ES-I3 (cell line): Measurements from ENCODE around the gene F12.
"Not testable (repeated sequence)": the region's sequence is repeated elsewhere in the genome, so short reads cannot be mapped to it uniquely, and the experiment has no call there.

Source experiments
- H3K36me3 ChIP-seq: 2 replicates; pipeline ENCODE4 v1.6.1; 2013; ENCODE audit warnings: mild to moderate bottlenecking, low read length, control low read depth, moderate library complexity; ENCODE audit not compliant: insufficient read depth
- H3K4me1 ChIP-seq: 2 replicates; pipeline ENCODE4 v1.6.1; 2013; ENCODE audit warnings: mild to moderate bottlenecking, control low read depth, low read length; ENCODE audit not compliant: insufficient read depth
- H3K9ac ChIP-seq: 2 replicates; pipeline ENCODE4 v1.6.1; 2013; ENCODE audit warnings: low read depth, mild to moderate bottlenecking, low read length, moderate library complexity
- H3K9me3 ChIP-seq: 2 replicates; pipeline ENCODE4 v1.6.1; 2013; ENCODE audit warnings: mild to moderate bottlenecking, low read length, moderate library complexity; ENCODE audit not compliant: control insufficient read depth, insufficient read depth

Gene F12

DNA sequence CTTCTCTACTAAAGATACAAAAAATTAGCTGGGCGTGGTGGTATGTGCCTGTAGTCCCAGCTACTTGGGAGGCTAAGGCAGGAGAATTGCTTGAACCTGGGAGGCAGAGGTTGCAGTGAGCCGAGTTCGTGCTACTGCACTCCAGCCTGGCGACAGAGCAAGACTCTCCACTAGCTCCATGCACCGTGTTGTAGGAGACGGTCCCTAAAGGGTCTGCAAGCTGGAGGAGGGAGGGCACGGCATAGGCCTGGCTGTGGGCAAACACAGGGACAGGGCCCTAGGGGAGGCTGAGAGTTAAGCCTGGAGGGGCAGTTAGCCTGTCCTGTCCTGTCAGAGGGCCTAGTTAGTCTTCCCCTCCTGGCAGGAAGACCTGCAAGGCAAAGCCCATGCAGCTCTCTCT lies 48.6 kb downstream of the F12 start:
- H3K9me3 ChIP-seq, H3K36me3 ChIP-seq, H3K9ac ChIP-seq: not testable (repeated sequence)
- peaks cover 23% of the 10 kb centered on the region; the same call in 1 of the 2 replicates for H3K4me1 ChIP-seq

DNA sequence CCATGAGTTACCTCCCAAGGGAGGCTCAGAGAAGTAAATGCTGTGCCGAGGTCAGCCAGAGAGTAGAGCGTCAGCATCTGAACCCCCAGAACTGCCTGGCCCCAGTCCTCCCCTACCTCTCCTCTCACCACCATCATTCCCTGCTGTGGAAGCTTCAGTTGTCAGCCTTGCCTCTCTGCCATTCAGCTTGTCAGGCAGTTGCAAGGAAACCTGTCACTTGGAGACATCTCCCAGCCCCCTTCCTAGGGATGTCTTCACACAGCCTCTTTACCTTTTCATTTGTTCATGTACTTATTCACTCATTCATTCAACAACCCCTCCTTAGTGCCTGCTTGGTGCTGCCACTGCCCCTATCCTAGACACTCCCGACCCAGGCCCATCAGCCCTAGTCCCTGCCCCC lies 49.5 kb downstream of the F12 start:
- peaks cover 21% of the 10 kb centered on the region; the same call in 1 of the 2 replicates for H3K4me1 ChIP-seq
- H3K9me3 ChIP-seq = no peaks in the 10 kb centered on the region; the same call in 1 of the 2 replicates
- H3K9ac ChIP-seq = no peak overlapping the region

DNA sequence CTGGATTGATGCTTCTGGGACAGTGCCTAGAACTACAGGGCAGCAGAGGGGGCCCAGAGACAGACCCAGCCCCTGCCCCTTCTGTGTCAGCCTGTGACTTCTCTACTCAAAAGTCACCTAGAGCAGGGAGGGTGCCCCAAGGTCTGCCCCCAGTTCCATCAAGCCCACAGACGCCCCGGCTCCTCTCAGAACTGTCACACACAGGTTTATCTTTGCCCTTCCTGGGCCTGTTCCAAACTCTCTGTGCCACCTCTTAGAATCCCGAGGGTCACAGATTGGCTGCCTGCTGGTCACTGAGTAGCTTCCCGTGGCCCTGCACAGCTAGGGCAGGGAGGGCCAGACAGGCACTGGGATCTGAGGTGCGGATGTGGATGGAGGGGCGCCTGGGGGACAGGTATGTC lies 49.9 kb downstream of the F12 start:
- H3K9ac ChIP-seq = no peak overlapping the region
- peaks cover 17% of the 10 kb centered on the region; the same call in 1 of the 2 replicates for H3K4me1 ChIP-seq
- no peaks in the 10 kb centered on the region; the same call in 1 of the 2 replicates for H3K9me3 ChIP-seq
- no peaks in the 10 kb centered on the region for H3K36me3 ChIP-seq

More for the DNA sequence above, 49.5 kb downstream of the F12 start:
- H3K36me3 ChIP-seq = no peaks in the 10 kb centered on the region

DNA sequence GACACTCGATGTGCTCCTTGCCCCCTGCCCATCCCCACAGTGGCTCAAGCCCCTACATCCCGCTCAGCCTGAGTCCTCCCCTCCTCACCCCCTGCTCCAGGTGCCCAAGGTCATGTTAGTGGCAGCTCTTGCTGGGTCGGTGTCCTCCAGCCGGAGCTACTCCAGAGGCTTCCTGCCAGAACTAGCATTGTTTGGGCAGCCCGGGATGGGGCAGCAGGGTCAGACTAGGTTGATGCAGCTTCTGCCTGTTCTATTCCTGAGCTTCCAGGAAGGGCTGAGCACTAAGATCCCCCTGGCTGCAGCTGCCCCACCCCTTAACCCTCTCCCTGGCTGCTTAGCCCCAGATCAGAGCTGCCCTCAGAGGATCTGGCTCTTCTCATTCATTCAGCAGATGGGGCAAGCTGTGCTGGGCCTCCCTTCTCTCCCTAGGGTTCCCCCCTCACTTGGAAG lies 51.0 kb downstream of the F12 start:
- Histone ChIP-seq H3K9me3 (no peaks in the 10 kb centered on the region; the same call in 1 of the 2 replicates), H3K36me3 (no peaks in the 10 kb centered on the region), H3K9ac (no peak overlapping the region), H3K4me1 (peaks cover 7% of the 10 kb centered on the region; the same call in 1 of the 2 replicates)

DNA sequence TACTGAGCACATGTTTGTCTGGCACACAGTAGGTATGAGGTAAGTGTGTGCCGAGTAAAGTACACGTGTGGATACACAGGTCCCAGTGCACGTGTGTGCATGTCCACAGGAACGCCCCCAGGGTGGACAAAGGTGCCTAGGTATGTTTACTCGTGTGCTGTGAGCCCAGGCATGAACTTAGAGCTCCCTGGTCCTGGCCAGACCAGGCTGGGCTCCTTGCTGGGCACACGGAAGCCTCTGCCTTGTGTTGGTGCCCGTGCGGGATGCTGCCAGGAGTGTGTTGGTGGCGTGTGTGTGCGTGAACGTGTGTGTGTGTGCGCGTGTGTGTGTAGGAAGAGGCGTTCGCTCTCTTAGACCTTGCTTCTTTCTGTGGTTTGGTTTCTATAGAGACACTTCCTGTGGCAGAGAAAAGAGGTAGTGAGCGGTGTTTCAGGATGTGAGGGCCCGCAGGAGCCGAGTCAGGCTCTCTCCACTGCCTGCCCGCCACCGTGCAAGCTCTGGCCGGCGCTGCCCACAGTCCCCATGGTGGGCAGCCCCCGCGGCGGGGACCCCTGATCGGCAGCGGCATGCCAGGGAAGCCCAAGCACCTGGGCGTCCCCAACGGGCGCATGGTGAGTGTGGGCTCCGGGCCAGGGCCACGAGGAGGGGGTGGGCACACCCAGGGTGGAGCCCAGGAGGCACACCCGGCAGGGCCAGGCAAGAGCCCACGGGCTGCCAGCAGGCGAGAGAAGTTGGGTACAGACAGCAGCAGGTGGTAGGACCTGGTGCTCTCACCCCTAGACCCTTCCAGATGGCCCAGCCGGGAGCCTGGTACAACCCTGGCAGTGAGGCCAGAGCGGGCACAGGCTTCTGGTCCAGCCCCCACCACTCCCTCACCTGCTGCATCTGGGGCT lies 51.7 kb downstream of the F12 start, which contains the start of gene RGS14:
Gene RGS14, plus strand, starts transcription at position 466 of the 893 bp plus-strand sequence. Its CDS starts 101 bp downstream, at position 567.
- Histone ChIP-seq H3K4me1 (peaks cover 7% of the 10 kb centered on the region; the same call in 1 of the 2 replicates), H3K9ac (no peak within 1 kb of the TSS), H3K36me3 (no peaks in the 10 kb centered on the region), H3K9me3 (no peaks in the 10 kb centered on the region; the same call in 1 of the 2 replicates)

DNA sequence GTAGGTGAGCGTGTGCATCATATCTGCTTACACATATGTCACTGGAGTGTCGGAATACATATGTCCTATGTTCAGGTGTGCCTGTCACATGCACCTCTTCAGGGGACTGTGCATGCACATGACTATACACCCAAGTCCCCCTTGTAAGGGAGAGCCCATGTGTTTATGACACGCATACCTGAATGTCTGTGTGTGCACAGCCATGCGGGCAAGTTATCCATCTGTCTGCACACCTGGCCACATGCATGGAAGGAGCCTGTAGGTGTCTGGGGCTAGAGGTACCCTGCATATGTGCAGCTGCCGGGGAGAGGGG lies 52.3 kb downstream of the F12 start:
- H3K36me3 ChIP-seq = no peaks in the 10 kb centered on the region
- no peak overlapping the region for H3K9ac ChIP-seq
- no peaks in the 10 kb centered on the region; the same call in 1 of the 2 replicates for H3K9me3 ChIP-seq
- H3K4me1 ChIP-seq = peaks cover 3% of the 10 kb centered on the region; the same call in 1 of the 2 replicates

DNA sequence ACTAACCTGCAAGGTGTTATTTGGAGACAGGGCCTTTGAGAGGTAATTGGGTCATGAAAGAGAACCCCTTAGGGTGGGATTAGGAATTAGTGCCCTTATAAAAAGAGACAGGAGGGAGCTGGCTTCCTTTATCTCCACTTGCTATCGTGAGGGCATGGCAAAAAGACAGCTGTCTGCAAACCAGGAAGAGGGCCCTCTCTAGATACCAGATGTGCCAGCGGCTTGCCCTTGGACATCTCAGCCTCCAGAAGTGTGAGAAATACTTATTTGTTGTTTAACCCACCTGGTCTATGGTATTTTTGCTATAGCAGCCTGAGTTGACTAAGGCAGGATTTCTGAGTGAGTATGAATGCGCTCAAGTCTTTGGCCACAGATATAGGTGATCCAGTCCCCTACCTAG lies 52.6 kb downstream of the F12 start:
- Histone ChIP-seq H3K9ac (no peak overlapping the region), H3K4me1 (no peaks in the 10 kb centered on the region), H3K9me3 (no peaks in the 10 kb centered on the region; the same call in 1 of the 2 replicates)

DNA sequence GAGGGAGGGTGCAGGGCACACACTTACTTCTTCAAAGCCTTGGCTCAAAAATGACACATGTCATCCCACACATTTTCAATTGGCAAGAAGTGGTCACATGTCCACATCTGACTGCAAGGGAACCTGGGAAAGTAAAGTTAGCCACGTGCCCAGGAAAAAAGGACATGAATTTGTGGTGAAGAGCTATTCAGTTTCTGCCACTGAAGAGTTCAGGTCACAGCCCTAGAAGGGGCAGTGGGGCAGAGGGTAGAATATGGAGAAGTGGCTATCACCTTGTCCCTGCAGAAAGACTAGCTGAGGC lies 53.5 kb downstream of the F12 start:
- Histone ChIP-seq H3K4me1 (peaks cover under 1% of the 10 kb centered on the region; the same call in 1 of the 2 replicates), H3K9ac (no peak overlapping the region), H3K9me3 (no peaks in the 10 kb centered on the region; the same call in 1 of the 2 replicates)

More for the DNA sequence above, 52.6 kb downstream of the F12 start:
- no peaks in the 10 kb centered on the region for H3K36me3 ChIP-seq

DNA sequence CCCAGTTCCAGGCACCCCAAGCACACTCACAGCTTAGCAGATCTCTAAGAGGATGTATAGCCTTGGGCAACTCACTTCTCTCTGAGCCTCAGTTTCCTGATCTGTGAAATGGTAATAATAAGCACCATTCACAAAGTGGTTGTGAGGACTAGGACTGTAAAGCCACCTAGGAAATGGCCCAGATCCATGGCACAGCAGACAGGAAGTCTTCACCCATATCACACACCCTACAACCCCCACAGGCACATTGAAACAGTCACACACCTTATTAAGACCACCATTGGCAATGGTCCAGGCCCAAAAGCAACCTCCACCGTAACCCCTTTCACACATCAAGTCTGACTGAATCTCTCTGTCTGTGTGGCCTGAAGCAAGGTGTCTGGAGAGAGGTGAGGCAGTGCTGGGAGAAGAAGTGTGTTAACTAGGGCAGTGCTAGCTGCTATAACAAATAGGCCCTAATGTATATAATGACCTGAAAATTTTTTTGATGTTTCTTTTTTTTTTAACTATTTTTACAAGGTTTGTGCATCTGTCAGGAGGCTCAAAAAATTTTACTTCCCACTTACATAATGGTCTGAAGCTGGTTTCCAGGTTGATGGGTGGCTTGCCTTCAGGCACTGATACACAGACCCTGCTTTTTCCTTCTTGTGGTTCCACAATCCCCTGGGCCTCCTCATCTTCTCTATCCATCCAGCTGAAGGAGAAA lies 54.0 kb downstream of the F12 start:
- Histone ChIP-seq H3K4me1 (peaks cover 5% of the 10 kb centered on the region), H3K9ac (no peak overlapping the region), H3K9me3 (no peaks in the 10 kb centered on the region; the same call in 1 of the 2 replicates), H3K36me3 (no peaks in the 10 kb centered on the region)

More for the DNA sequence above, 53.5 kb downstream of the F12 start:
- H3K36me3 ChIP-seq = no peaks in the 10 kb centered on the region

DNA sequence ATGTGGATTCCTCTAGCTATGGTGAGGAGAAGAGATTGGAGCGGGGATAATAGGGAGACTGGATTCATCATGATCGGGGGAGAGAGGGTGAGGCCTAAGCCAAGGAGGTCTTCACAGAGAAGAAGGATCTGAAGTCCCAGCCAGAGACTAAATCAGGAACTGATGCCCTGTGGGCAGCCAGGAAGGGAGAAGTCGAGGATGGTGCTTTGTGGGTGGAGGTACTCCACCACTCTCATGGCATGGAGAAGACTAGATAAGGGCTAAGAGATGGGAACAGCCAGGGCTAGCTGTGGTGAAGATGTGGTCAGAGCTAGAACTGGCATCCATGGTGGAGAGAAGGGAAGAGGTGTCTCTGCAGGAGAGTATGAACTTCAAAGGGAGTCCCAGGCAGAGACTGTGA lies 54.7 kb downstream of the F12 start:
- H3K4me1 ChIP-seq = peaks cover 6% of the 10 kb centered on the region

DNA sequence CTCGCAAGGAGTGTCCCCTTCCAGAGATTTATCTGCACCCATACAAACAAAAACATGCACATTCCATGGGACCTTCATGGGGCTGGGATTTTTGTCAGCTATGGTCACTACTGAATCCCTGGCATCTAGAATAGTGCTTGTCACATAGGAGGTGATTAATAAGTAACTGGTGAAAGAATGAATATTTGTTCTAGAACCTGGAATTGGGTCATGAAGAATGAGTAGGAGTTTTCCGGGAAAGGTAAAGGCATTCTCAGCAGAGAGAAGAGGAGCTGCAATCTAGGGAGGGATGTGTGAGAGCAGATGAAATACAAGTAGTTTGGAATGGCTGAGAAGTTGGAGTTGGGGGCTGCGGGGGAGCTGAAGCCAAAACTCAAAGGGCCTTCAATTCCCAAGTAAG lies 55.1 kb downstream of the F12 start:
- no peaks in the 10 kb centered on the region for H3K36me3 ChIP-seq
- no peak overlapping the region for H3K9ac ChIP-seq
- H3K4me1 ChIP-seq = peaks cover 6% of the 10 kb centered on the region
- H3K9me3 ChIP-seq = no peaks in the 10 kb centered on the region; the same call in 1 of the 2 replicates

More for the DNA sequence above, 54.7 kb downstream of the F12 start:
- Histone ChIP-seq H3K9ac (no peak overlapping the region), H3K36me3 (no peaks in the 10 kb centered on the region), H3K9me3 (no peaks in the 10 kb centered on the region; the same call in 1 of the 2 replicates)

DNA sequence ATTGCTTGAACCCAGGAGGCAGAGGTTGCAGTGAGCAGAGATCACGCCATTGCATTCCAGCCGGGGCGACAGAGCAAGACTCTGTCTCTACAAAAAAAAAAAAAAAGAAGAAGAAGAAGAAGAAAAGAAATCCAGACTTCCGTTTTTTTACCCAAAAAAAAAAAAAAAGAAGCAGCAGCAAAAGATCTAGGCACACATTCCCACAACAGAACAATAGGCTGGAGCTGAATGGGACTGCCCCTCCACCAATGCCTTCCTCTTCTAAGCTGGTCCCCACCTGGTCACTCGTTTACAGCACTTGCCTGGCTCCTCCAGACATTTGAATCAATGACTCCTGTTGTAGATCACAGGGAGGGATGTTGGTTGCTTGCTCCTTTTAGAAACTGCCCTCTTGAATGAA lies 56.3 kb downstream of the F12 start:
- peaks cover 6% of the 10 kb centered on the region for H3K4me1 ChIP-seq
- no peaks in the 10 kb centered on the region; the same call in 1 of the 2 replicates for H3K9me3 ChIP-seq
- no peak overlapping the region for H3K9ac ChIP-seq
- H3K36me3 ChIP-seq = no peaks in the 10 kb centered on the region
